Endothelial cell of umbilical vein (primary cell): Measurements from ENCODE around the gene PTRHD1.

ENCODE experiments used
- CTCF ChIP-seq, 2 donors: IDR thresholded peaks; 1 replicate in 1 of 2; 2 replicates in 1 of 2; pipeline ENCODE4 v1.5.1; 2011; ENCODE audit warnings: low read length in 2 of 2, mild to moderate bottlenecking in 2 of 2, moderate library complexity in 2 of 2, control low read depth in 1 of 2, inconsistent platforms in 1 of 2, low read depth in 1 of 2; ENCODE audit not compliant: insufficient read depth in 1 of 2; ENCODE audit errors: extremely low read depth in 1 of 2
- EZH2 ChIP-seq: IDR thresholded peaks from 2 replicates; pipeline ENCODE4 v1.6.1; 2012; ENCODE audit warnings: borderline replicate concordance, low read depth, mild to moderate bottlenecking, moderate library complexity, low read length, inconsistent platforms; ENCODE audit not compliant: severe bottlenecking
- GATA2 ChIP-seq: IDR thresholded peaks from 2 replicates; pipeline ENCODE4 v1.7.0; 2011; ENCODE audit warnings: low read depth, mild to moderate bottlenecking, moderate library complexity, mixed read lengths, low read length; ENCODE audit not compliant: insufficient read length, insufficient read depth
- JUN ChIP-seq: IDR thresholded peaks from 2 replicates; pipeline ENCODE4 v1.6.1; 2011; ENCODE audit warnings: borderline replicate concordance, low read depth; ENCODE audit not compliant: insufficient read length, insufficient read depth
- MYC ChIP-seq: IDR thresholded peaks from one replicate; pipeline ENCODE4 v1.6.1; 2011; ENCODE audit warnings: mild to moderate bottlenecking, low read depth, low read length
- POLR2A ChIP-seq: IDR thresholded peaks from 2 replicates; pipeline ENCODE4 v1.6.1; 2012; ENCODE audit warnings: low read depth, mild to moderate bottlenecking, control low read depth, low read length
- POLR2AphosphoS5 ChIP-seq: IDR thresholded peaks from 2 replicates; pipeline ENCODE4 v1.6.1; 2012; ENCODE audit warnings: low read depth, mild to moderate bottlenecking, control low read depth, low read length, moderate library complexity; ENCODE audit not compliant: insufficient read depth
- TF ChIP-seq, protein P1 (sequence below): IDR thresholded peaks from 2 replicates; pipeline ENCODE4 v1.6.1; 2011; ENCODE audit not compliant: insufficient read depth, insufficient read length

DNA sequence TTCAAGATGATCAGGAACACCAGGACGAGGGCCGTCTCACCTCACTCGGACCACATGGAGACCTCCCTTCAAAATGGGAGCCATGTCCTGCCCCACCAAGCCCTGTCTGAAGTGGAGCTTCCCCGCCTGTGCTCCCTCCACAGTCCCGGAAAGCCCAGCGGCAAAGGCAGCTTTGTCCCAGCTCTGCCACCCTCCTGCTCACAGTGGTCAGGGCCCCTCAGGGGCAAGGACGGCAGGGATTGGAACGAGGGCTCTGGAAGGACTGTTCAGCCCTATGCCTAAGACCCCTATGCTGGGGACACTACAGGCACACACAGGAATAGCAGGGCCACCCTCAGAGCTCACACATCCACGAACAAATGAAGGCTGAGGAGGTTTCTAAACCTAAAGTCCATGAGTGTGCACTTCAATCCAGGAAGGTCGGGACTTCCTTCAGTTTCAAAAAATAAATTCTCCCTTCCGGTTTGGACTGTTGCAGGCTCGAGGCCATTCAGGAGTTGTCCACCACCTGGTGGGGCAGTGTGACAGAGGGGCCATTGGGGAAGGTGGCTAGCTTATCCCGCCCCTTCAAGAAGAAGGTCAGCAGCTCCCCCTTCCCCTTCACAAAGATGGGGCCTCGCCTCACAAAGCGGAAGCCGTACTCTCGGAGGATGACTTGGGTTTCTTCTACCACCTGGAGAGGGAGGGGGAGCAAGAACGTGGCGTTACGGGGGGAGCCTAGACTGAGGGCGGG, 26.4 kb upstream of the PTRHD1 start:
- no peak for TF ChIP-seq EZH2
- no peak for TF ChIP-seq POLR2A
- no peak for TF ChIP-seq CTCF (IDR thresholded peaks at IDR 0.05; ENCODE audit: extremely low read depth in 1 of 2, insufficient read depth in 1 of 2, low read depth in 1 of 2, low read length in 2 of 2)
- TF ChIP-seq, protein P1, sequence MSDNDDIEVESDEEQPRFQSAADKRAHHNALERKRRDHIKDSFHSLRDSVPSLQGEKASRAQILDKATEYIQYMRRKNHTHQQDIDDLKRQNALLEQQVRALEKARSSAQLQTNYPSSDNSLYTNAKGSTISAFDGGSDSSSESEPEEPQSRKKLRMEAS, result no peak
- TF ChIP-seq GATA2, result no peak
- no peak for TF ChIP-seq MYC
- TF ChIP-seq POLR2AphosphoS5, result no peak
- TF ChIP-seq JUN, result no peak
